HCT116 (cell line): ENCODE measurements around the gene FECH.

Source experiments
- CBX3 ChIP-seq: IDR thresholded peaks from 2 replicates; pipeline ENCODE4 v1.6.1; 2012; ENCODE audit warnings: low read depth
- CEBPB ChIP-seq: IDR thresholded peaks from 2 replicates; pipeline ENCODE4 v1.6.1; 2012; ENCODE audit warnings: low read depth
- EGR1 ChIP-seq: IDR thresholded peaks from 2 replicates; pipeline ENCODE4 v1.6.1; 2012; ENCODE audit warnings: low read depth
- EZH2 ChIP-seq: fragments of 200-600 bp; sonication (generic); IDR thresholded peaks from 2 replicates; pipeline ENCODE4 v1.6.1; 2017; ENCODE audit warnings: antibody characterized with exemption, mixed run types
- FOSL1 ChIP-seq: IDR thresholded peaks from 2 replicates; pipeline ENCODE4 v1.6.1; 2012; ENCODE audit warnings: low read depth
- JUND ChIP-seq: IDR thresholded peaks from 2 replicates; pipeline ENCODE4 v1.6.1; 2012
- MAX ChIP-seq: IDR thresholded peaks from 2 replicates; pipeline ENCODE4 v1.6.1; 2012
- POLR2A ChIP-seq: IDR thresholded peaks from 2 replicates; pipeline ENCODE4 v1.7.0; 2011; ENCODE audit warnings: borderline replicate concordance; ENCODE audit not compliant: insufficient read depth, insufficient read length; ENCODE audit errors: extremely low read depth
- POLR2AphosphoS5 ChIP-seq: IDR thresholded peaks from 2 replicates; pipeline ENCODE4 v1.6.1; 2011; ENCODE audit warnings: mild to moderate bottlenecking, low read depth, low read length, moderate library complexity
- RAD21 ChIP-seq: IDR thresholded peaks from 2 replicates; pipeline ENCODE4 v1.6.1; 2012; ENCODE audit warnings: low read depth, mild to moderate bottlenecking
- ZFX ChIP-seq: fragments of 450-650 bp; IDR thresholded peaks from 2 replicates; pipeline ENCODE4 v1.6.1; 2017
- ZNF274 ChIP-seq: fragments of 200-500 bp; sonication (Bioruptor generic); IDR thresholded peaks from 2 replicates; pipeline ENCODE4 v1.6.1; 2014; ENCODE audit warnings: mild to moderate bottlenecking, low read depth, low read length, inconsistent platforms
- TF ChIP-seq, protein P1 (sequence below), 3 experiments: fragments of 200-600 bp in 1 of 3; sonication (generic) in 1 of 3; IDR thresholded peaks in 2 of 3; conservative IDR thresholded peaks in 1 of 3; 2 replicates each; pipeline ENCODE4 v1.5.1; 2012 to 2017; ENCODE audit warnings: low read depth in 2 of 3, low read length in 2 of 3, antibody characterized with exemption in 1 of 3, borderline replicate concordance in 1 of 3, control low read depth in 1 of 3, mild to moderate bottlenecking in 1 of 3, mixed read lengths in 1 of 3, mixed run types in 1 of 3, moderate library complexity in 1 of 3; ENCODE audit not compliant: insufficient read depth in 1 of 3
- TF ChIP-seq, protein P2 (sequence below): IDR thresholded peaks from 2 replicates; pipeline ENCODE4 v1.6.1; 2012; ENCODE audit warnings: low read depth

DNA sequence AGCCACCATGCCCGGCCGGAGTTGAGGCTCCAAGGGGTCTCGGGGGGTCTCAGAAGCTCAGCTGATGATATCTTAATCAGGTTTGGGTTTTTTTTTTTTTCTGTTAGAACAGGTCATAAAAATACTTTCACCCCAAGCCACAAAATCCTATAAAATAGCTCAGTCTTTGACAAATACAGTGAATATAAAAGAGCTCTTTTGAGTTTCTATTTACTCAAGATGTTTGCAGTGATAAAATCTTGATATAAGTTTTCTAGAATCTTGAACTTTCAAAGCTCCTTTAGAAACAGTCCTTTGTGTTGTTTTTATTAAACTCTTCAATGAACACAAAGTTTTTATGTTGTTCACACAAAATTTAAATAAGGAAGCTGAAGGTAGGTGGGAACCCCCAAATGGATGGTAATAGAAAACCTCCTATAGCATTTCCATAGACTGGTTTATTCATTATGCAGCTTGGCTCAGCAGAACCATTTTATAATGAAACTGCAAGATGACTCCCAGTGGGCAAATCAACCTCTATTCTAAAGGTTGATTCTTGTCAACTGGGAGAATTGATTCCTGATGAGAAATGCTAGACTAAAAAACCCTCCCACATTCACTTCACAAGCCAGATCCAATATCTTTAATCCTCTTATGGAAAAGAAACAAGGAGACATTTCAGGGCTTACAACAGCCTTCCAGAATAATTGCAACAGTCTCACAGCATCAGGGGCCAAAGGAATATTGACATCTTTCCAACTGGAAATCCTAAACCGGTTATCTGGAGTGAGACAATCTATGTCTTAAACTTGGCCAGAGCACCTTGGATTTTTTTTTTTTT, 48.7 kb upstream of the FECH start:
- TF ChIP-seq, protein P1, sequence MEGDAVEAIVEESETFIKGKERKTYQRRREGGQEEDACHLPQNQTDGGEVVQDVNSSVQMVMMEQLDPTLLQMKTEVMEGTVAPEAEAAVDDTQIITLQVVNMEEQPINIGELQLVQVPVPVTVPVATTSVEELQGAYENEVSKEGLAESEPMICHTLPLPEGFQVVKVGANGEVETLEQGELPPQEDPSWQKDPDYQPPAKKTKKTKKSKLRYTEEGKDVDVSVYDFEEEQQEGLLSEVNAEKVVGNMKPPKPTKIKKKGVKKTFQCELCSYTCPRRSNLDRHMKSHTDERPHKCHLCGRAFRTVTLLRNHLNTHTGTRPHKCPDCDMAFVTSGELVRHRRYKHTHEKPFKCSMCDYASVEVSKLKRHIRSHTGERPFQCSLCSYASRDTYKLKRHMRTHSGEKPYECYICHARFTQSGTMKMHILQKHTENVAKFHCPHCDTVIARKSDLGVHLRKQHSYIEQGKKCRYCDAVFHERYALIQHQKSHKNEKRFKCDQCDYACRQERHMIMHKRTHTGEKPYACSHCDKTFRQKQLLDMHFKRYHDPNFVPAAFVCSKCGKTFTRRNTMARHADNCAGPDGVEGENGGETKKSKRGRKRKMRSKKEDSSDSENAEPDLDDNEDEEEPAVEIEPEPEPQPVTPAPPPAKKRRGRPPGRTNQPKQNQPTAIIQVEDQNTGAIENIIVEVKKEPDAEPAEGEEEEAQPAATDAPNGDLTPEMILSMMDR (IDR thresholded peaks at IDR 0.05 in 2 of 3, conservative IDR thresholded peaks at IDR 0.05 in 1 of 3; ENCODE audit: borderline replicate concordance in 1 of 3, insufficient read depth in 1 of 3, low read depth in 2 of 3, low read length in 2 of 3) = no peak
- TF ChIP-seq POLR2AphosphoS5 = no peak
- TF ChIP-seq EZH2 = no peak
- no peak for TF ChIP-seq POLR2A
- TF ChIP-seq ZNF274 = no peak
- TF ChIP-seq, protein P2, sequence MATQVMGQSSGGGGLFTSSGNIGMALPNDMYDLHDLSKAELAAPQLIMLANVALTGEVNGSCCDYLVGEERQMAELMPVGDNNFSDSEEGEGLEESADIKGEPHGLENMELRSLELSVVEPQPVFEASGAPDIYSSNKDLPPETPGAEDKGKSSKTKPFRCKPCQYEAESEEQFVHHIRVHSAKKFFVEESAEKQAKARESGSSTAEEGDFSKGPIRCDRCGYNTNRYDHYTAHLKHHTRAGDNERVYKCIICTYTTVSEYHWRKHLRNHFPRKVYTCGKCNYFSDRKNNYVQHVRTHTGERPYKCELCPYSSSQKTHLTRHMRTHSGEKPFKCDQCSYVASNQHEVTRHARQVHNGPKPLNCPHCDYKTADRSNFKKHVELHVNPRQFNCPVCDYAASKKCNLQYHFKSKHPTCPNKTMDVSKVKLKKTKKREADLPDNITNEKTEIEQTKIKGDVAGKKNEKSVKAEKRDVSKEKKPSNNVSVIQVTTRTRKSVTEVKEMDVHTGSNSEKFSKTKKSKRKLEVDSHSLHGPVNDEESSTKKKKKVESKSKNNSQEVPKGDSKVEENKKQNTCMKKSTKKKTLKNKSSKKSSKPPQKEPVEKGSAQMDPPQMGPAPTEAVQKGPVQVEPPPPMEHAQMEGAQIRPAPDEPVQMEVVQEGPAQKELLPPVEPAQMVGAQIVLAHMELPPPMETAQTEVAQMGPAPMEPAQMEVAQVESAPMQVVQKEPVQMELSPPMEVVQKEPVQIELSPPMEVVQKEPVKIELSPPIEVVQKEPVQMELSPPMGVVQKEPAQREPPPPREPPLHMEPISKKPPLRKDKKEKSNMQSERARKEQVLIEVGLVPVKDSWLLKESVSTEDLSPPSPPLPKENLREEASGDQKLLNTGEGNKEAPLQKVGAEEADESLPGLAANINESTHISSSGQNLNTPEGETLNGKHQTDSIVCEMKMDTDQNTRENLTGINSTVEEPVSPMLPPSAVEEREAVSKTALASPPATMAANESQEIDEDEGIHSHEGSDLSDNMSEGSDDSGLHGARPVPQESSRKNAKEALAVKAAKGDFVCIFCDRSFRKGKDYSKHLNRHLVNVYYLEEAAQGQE = no peak
- TF ChIP-seq MAX = no peak
- TF ChIP-seq EGR1 = no peak
- no peak for TF ChIP-seq FOSL1
- no peak for TF ChIP-seq CBX3
- no peak for TF ChIP-seq CEBPB
- TF ChIP-seq ZFX = no peak
- no peak for TF ChIP-seq JUND
- TF ChIP-seq RAD21 = no peak
